Measurements from ENCODE around the gene PTPN3. TPM values are rescaled to one million over a fixed set of nuclear protein-coding genes. Genes with fewer than 3 reads are reported as not detected.

PTPN3 gene
- total RNA-seq, 1 donor from 2014 or later, result 3.7 TPM

DNA sequence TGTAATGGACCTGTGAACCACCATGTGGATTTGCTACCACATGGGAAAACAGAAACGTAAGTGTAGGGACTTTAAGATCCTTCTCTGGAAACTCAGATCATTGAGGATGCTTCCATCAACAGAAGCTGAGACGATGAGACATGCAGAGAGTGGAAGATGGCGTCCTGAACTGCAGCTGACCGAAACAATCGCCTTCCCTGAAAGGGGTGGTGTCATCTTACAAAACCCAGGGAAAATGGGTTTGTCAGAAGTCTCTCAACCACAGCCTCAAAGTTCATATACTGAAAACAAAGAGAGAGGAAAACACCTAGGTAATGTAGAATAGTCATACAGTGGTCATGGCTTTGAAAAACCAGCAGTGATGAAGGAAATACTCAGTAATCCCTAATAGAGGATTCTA, 6.6 kb upstream of the PTPN3 start:
- Mint-ChIP-seq H3K4me3 (ENCODE audit: low read depth) (no peak overlapping the region), H3K36me3 (ENCODE audit: insufficient read depth) (no peaks in the 10 kb centered on the region), H3K27me3 (peaks cover 63% of the 10 kb centered on the region), H3K27ac (no peak overlapping the region), H3K4me1 (ENCODE audit: low read depth) (no peaks in the 10 kb centered on the region), H3K9me3 (ENCODE audit: low read depth) (no peaks in the 10 kb centered on the region)
- no peak for DNase-seq (ENCODE audit: low spot score, unreplicated experiment)
- TF ChIP-seq, protein P1, sequence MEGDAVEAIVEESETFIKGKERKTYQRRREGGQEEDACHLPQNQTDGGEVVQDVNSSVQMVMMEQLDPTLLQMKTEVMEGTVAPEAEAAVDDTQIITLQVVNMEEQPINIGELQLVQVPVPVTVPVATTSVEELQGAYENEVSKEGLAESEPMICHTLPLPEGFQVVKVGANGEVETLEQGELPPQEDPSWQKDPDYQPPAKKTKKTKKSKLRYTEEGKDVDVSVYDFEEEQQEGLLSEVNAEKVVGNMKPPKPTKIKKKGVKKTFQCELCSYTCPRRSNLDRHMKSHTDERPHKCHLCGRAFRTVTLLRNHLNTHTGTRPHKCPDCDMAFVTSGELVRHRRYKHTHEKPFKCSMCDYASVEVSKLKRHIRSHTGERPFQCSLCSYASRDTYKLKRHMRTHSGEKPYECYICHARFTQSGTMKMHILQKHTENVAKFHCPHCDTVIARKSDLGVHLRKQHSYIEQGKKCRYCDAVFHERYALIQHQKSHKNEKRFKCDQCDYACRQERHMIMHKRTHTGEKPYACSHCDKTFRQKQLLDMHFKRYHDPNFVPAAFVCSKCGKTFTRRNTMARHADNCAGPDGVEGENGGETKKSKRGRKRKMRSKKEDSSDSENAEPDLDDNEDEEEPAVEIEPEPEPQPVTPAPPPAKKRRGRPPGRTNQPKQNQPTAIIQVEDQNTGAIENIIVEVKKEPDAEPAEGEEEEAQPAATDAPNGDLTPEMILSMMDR (IDR thresholded peaks at IDR 0.05; ENCODE audit: unreplicated experiment), result no peak

DNA sequence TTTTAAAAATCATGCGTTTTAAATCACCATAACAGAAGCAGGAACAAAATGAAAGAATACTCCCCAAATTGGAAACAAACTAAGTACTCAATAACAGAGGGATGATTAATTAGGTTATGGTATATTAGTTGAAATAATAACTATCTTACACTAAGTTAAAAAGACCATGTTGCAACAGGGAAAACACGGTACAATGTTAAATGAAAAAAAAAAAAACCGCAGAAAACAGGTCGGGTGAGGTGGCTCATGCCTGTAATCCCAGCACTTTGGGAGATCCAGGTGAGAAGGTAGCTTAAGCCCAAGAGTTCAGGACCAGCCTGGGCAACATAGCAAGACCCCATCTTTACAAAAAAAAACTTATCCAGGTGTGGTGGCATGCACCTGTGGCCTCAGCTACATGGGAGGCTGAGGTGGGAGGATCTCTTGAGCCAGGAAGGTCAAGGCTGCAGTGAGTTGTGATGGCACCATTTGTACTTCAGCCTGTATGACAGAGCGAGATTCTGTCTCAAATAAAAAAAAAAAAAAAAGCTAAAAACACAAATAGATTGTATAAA, 2.4 kb upstream of the PTPN3 start:
- peaks cover 80% of the 10 kb centered on the region for H3K27me3 Mint-ChIP-seq

DNA sequence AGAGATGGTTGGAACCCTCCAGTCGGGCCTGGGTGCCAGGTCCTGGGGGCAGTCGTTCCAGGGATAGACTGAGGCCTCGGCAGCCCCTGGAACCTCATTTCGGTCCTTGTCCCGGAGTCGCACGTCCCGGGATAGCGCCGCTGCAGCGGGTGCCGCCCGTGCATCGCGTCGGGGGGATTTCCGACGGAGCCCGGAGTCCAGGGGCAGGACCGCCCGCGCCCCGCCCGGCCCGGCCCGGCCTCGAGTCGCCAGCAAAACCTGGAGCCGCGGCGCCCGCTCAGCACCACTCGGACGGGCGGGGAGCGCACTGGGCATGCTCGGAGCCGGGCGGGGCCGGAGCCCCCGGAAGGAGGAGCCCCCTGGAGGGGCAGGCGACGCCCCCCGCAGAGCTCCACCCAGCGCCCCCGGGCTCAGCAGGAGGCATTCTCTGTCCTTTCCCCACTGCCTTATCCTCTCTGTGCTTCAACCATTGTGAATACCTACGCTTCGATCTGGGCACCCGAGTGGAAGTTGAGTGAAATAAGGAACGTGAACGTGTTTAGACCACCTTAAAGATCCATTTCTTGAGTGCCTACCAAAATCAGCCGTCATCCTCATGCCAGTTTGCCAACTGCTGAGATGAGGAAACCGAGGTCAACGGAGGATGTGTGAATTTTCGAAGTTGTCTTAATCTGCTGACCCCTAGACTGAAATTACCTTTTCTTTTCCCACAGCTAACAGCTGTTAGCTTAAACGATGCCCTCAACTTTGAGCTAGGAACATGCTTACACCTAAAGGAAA, 1.7 kb upstream of the PTPN3 start:
- H3K4me3 Mint-ChIP-seq (ENCODE audit: low read depth), result peak overlapping the region; percentile 79
- H3K4me1 Mint-ChIP-seq (ENCODE audit: low read depth), result peaks cover 8% of the 10 kb centered on the region
- peak; percentile 47 for DNase-seq (ENCODE audit: low spot score, unreplicated experiment)
- no peaks in the 10 kb centered on the region for H3K36me3 Mint-ChIP-seq (ENCODE audit: insufficient read depth)
- H3K9me3 Mint-ChIP-seq (ENCODE audit: low read depth), result no peaks in the 10 kb centered on the region
- peaks cover 83% of the 10 kb centered on the region for H3K27me3 Mint-ChIP-seq
- TF ChIP-seq, protein P1 (IDR thresholded peaks at IDR 0.05; ENCODE audit: unreplicated experiment), result no peak
- peak overlapping the region; percentile 86 for H3K27ac Mint-ChIP-seq

More for the DNA sequence above, 2.4 kb upstream of the PTPN3 start:
- DNase-seq (ENCODE audit: low spot score, unreplicated experiment), result no peak
- TF ChIP-seq, protein P1 (IDR thresholded peaks at IDR 0.05; ENCODE audit: unreplicated experiment), result no peak
- H3K4me1 Mint-ChIP-seq (ENCODE audit: low read depth), result peaks cover 8% of the 10 kb centered on the region
- no peaks in the 10 kb centered on the region for H3K36me3 Mint-ChIP-seq (ENCODE audit: insufficient read depth)
- no peaks in the 10 kb centered on the region for H3K9me3 Mint-ChIP-seq (ENCODE audit: low read depth)
- H3K4me3 Mint-ChIP-seq (ENCODE audit: low read depth), result peak overlapping the region; percentile 68
- no peak overlapping the region for H3K27ac Mint-ChIP-seq

DNA sequence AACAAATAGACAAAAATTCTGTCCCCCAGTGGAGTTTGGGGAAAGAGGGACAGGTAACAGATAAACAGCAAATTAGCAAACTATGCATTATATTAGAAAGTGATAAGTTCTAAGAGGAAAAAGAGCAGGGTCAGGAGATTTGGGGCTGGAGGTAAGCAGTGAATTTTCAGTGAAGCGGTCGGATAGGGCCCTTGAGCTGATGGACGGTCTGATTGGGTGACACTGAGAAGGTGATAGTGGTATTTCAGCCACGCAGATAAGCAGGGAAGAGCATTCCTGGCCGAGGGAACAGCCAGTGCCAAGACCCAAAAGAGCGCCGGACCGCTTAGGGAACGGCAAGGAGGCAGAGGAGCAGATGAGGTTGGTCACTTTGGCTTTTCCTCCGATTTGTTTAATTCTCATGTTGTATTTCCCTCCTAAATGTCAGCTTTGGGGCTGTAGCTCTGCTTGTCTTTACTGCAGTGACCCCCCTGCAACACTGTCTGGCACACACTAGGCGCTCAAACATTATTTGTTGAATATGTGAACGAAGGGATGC, 1.1 kb upstream of the PTPN3 start:
- Mint-ChIP-seq H3K36me3 (ENCODE audit: insufficient read depth) (no peaks in the 10 kb centered on the region), H3K4me1 (ENCODE audit: low read depth) (peaks cover 8% of the 10 kb centered on the region), H3K9me3 (ENCODE audit: low read depth) (no peaks in the 10 kb centered on the region), H3K27me3 (peaks cover 84% of the 10 kb centered on the region), H3K27ac (peak overlapping the region; percentile 87), H3K4me3 (ENCODE audit: low read depth) (peak overlapping the region; percentile 79)
- DNase-seq (ENCODE audit: low spot score, unreplicated experiment), result no peak
- TF ChIP-seq, protein P1 (IDR thresholded peaks at IDR 0.05; ENCODE audit: unreplicated experiment), result no peak

DNA sequence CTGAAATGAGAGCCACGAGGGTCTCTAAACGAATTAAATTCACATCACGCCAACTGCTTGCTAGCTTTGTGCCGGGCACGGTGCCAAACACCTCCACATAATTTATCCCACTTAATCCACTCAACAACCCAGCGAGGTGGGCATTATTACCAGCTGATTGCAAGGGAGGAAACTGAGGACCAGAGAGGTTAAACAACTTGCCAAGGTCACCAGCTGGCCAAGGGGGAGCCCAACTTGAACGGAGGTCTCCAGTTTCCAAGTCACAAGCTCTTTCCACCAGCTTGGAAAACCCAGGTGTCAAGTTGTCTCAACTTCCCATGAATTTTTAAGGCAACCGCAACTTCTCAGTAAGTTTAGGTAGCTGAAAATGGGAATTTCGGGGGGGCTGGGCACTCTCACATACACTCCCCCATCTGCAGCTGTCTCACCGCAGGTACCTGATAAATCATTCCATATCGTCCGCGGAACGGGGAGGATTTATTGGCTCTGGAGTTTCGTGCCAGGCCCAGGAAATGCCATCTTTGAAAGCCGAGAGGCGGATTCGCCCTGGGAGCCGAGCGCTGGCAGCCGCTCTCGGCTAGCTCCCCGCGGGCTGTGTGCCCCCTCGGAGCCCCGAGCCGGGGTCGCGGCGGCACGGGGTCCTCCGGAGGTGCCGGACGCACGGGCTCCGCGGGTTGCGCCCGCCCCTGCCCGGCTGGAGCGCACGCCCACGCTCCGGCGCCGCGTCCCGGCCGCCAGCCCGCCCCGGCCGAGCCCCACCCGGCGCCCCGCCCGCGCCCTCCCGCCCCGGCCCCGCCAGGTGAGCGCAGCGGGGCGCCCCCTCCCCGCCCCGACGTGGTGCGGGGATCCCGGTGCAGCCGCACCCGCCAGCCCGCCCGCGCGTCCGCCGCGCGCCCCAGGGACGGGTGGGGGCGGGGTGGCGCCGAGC, 617 bp downstream of the PTPN3 start:
- Mint-ChIP-seq H3K36me3 (ENCODE audit: insufficient read depth) (no peaks in the 10 kb centered on the region), H3K27ac (peak overlapping the region; percentile 41), H3K9me3 (ENCODE audit: low read depth) (no peaks in the 10 kb centered on the region), H3K27me3 (peaks cover 76% of the 10 kb centered on the region), H3K4me3 (ENCODE audit: low read depth) (peak overlapping the region; percentile 76), H3K4me1 (ENCODE audit: low read depth) (peaks cover 9% of the 10 kb centered on the region)
- TF ChIP-seq, protein P1 (IDR thresholded peaks at IDR 0.05; ENCODE audit: unreplicated experiment), result no peak
- no peak for DNase-seq (ENCODE audit: low spot score, unreplicated experiment)

All from progenitor cell of endocrine pancreas (in vitro differentiated cells).